Stimulated activated CD4-positive, alpha-beta T cell treated with anti-CD3 and anti-CD28 coated beads, Interleukin-15, amount 100 ng/mL, for 48 hours (primary cell): ENCODE measurements around the gene PIAS1.
"Not testable (repeated sequence)": the region's sequence is repeated elsewhere in the genome, so short reads cannot be mapped to it uniquely, and the experiment has no call there.

ENCODE experiments used
- DNase-seq, 2 donors: peaks; one replicate each; pipeline ENCODE4 v3.0.0-alpha.2; 2020; ENCODE audit warnings: low read depth in 2 of 2

PIAS1 gene

DNA sequence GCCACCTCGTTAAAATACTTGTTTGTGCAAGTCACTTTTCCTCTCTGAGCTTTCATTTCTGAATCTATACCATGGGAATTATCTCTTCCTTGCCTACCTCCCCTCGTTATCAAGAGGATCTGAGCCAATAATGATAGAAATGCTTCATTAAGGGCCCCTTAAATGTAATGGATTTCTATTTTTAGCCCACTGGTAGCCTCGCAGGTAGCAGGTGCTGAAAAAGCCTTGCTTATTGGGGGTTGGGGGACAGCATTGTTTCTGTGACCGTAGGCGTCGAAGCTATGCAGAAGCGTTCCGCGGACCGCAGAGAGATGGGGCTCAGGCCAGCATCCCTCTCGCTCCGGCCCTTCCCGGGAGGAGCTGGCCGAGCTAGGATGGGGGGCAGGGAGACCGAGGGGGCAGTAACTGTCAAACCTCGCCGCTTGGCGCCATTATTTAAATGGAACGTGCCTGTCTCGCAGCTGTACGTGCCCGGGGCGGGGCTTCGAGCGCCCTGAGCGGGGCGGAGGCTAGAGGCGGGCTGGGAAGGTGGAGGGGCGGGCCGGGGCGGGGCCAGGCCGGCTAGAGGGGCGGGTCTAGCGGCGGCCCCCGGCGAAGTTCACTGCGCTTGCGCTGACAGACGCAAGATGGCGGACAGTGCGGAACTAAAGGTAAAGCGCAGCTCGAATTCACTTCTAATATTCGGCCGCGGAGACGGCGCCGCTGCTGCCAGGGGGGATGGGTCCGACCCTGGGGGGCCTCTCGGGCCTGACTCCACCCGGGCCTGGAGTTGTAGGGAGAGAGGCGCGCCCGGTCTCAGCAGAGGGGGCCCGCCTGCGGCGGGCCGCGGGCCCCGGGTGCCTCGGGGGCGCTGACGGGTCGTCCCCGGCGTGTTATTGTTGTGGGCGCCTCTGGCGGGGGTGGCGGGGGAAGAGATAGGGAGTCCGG, at the start of gene PIAS1:
Gene PIAS1, plus strand, starts transcription at position 615 of the 927 bp plus-strand sequence. Its CDS starts 12 bp downstream, at position 627.
- DNase-seq = peak; percentile 90 to 92

DNA sequence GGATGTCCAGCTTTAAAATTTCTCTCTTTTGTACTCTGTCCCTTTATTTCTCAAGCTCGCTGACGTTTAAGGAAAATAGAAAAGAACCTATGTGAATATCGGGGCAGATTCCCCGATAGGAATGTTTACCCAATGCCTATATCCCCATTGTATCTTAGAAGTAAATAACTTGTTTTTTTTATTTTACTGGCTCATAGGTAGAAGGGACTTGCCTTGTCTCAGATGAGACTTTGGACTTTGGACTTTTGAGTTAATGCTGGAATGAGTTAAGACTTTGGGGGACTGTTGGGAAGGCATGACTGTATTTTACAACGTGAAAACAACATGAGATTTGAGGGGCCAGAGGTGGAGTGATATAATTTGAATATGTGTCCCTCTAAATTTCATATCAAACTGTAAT, 46.5 kb upstream of the PIAS1 start:
- DNase-seq = not testable (repeated sequence)

DNA sequence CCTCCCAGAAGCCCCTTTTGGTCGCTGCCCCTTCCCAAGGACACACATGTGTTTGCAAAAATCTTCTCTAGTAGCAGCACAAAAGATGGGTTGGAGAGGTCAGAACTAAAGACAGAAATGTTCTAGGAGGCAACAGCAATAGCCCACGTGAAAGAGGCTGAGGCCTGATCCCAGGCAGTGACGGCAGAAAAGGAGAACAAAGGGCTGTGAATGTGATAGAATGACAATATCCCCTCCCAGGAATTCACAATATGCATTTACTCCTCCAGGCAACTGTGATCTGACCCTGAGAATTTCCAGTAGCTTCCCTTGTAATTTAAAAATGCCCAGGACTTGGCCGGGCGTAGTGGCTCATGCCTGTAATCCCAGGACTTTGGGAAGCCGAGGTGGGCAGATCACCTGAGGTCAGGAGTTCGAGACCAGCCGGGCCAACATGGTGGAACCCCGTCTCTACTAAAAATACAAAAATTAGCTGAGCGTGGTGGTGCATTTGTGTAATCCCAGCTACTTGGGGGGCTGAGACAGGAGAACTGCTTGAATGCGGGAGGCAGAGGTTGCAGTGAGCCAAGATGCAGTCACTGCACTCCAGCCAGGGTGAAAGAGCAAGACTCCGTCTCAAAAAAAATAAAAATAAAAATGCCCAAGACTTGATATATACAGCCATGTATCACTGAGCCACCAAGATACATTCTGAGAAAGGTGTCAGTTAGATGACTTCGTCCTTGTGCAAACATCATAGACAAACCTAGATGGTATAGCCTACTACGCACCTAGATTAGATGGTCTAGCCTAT, 43.6 kb upstream of the PIAS1 start:
- DNase-seq = no peak

DNA sequence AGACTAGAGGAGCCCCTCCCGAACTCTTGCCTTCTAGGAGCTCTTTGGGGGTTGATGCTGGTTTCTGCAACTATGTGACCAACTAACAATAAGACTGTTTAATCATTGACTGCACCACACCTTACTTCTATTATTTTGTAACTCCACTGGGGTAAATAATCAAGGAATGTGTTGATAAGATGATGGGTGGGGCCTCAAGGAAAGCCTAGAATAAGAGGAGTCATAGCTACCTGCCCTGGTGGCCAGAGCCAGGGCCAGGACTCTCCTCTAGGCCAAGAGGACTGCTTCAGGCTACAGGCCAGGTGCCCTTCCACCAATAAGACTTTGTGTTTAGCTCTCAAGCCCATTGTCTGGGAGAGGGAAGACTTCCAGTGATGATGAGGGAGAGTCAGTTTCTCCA, 41.2 kb upstream of the PIAS1 start:
- DNase-seq = no peak

DNA sequence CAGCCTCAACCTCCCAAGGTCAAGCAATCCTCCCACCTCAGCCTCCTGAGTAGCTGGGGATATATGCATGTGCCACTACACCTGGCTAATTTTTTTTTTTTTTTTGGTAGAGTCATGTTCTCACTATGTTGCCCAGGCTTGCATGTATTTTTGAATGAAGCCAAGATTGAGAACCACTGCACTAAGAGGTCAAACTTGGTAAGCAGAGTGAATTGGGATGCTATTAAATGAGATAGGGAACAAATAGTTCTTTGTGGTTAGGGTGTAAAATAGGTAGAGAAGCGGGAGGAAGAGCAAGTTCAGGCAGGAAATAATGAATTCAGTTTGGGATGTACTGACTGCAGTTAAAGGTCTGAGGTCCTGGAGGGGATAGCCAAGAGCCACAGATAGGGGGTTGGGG, 39.9 kb upstream of the PIAS1 start:
- DNase-seq = no peak

DNA sequence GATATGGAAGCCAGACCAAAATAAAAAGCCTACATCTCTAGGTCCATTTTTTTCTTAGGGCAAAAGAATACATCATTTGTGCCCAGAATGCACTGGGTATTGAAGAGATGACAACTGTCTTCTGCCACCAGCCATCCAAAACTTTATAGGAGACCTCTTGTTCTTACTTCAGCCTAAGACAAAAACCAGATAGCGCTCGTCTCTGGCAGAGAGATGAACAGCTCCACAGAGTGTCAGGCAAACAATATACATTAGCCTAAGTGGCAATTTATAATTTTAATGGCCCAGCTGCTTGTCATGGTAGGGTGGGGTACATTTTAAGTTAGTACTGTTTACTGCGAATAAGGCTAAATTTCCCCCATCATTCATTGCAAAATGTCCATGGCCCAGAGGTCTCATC, 38.9 kb upstream of the PIAS1 start:
- no peak for DNase-seq

DNA sequence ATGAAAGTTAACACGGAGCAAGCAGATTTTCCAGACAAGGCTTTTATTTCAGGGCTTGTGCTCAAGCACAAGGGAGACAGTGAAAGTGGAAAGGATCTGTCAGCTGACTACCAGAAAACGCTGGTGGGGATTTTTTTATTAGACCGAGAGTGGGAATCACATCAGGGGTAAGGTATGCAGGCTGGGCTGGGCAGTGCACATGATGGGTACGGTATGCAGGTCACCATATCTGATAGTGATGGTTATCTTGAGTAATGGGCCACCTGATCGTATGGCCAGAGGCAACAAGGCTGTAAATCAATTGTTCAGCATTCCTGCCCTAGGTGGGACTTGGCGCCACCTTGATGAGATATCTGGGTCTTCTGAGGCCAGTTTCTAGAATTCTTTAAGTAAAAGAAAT, 36.9 kb upstream of the PIAS1 start:
- no peak for DNase-seq

DNA sequence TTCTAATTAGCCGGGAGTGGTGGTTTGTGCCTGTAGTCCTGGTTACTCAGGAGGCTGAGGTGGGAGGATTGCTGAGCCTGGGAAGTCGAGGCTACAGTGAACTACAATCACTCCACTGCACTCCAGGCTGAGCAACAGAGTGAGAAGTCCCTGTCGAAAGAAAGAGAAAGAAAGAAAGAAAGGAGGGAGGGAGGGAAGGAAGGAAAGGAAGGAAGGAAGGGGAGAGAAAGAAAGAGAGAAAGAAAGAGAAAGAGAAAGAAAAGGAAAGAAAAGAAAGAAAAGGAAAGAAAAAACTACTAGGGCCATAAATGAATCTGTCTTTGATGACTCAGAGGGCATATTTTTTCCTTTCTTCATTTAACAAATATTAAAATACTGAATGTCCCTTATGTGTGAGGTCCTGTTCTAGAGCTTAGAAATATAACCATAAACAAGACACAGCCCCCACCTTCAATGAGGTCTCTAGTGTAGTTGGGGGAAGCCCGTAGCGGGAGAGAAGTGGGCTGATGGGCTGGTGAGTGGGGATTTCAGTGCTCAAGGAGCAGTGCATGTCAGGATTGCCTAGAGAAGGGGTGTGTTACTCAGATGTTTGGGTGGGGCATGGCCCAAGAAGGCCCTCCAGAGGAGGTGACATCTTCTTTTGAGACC, 35.2 kb upstream of the PIAS1 start:
- DNase-seq = no peak

DNA sequence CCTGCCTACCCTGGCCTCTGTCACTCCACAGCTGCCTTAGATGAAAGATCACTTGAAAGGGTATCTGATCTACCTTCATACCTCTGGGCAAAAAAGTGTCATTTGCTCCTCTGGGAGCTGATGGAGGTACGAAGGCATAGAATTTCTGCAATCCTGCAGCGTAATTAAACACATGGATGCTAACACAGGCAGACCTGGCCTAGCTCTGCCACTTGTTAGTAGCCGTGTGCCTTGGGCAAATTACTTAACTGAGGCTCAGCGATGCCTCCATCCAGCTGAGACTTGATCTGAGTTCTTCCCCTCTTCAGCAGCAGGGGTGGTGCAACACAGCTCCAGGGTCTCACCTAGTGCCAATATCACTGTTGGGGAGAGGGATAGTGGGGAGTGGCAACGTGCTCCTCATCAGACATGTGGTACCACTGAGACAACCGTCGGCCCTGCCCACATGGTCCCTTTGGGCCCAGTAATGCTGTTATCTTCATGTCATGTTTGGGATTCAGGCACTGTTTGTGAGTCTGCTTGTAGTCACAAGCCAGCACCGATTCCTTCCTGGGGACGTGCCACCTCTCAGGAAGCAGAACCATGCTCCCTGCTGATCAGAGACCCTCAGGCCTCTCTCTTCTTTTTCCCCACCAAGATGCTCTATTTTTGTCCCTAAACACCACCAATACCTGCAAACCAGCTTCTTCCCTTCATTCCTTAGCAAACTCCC, 34.1 kb upstream of the PIAS1 start:
- no peak for DNase-seq

DNA sequence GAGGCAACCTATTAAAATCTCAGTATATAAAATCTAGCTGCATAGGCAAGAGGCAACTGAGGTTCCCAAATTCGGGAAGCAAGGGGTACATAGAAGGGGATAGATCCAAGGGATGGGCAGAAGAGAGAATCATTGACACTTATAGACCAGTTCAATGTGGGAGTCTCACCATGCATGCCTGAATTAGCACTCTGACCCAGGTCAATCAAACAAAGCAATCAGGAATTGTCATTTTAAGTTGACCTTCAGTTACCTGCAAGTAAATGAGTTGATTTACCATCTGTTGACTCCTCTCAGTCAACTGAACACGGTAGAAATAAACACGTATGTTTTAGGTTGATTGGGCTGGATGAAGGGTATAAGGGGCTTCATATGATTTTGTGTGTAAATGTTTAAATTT, 33.4 kb upstream of the PIAS1 start:
- no peak for DNase-seq

DNA sequence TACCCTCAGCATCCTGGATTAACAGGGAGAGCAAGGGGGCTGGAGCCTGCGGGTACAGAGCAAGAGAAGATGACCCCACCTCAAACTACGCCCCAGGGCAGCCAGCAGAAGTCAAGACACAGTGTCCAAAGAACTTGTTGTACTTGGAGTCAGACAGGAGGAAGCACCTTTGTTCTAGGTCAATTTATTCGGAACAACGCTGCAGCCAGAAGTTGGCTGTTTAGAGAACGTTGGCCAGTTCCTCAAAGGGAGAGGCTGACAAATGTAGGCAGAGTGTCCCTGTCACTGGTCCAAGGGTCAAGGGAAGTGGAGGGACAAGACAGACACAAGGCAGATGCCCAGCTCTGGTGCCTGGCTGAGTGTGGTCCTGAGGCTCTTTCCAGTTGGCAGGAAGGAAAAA, 32.1 kb upstream of the PIAS1 start:
- no peak for DNase-seq

DNA sequence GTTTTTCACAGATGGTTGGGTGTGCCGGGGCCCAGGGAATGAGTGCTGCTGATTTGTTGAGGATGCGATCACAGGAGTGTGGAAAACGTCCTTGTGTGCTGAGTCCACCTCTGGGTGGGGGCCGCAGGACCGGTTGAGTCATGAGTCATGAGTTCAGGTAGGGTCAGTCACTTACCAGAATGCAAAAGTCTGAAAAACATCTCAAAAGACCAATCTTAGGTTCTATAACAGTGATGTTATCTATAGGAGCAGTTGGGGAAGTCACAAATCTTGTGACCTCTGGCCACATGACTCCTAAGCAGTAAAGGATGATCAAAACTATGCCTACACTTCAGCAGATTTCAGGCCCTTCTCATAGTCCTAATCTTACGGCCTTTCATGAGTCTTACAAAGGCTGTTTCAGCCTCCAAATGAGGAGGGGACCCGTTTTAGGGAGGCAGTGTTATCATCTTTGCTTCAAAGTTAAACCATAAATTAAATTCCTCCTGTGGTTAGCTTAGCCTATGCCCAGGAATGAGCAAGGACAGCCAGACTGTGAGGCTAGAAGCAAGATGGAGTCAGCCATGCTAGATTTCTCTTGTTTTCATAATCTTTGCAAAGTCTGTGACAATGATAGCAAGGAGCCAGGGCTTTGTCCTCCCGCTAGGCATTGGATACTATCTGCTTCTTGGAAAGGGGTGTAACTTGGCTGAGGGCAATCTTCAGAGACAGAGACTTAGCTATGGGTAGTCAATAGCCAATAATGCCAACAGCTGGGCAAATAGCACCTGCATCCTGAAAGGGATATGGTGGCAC, 30.6 kb upstream of the PIAS1 start:
- DNase-seq = no peak

DNA sequence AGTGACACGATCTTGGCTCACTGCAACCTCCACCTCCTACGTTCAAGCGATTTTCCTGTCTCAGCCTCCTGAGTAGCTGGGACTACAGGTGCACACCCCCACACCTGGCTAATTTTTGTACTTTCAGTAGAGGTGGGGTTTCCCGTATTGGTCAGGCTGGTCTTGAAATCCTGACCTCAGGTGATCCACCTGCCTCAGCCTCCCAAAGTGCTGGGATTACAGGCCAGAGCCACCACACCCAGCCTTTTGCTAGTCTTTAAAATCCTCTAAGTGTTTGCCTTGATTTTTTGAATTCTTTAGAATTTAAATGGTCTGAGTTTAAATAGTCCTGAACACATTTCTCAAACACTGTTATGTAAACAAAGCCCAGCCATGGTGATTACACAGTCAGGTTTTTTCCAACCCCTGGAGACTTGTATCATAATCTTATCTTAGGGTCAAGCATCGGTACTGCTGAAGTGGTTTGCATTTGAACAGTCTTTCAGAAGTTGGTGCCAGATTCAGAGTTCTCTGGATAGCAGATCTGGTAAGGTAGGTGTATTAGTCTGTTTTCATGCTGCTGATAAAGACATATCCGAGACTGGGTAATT, 28.2 kb upstream of the PIAS1 start:
- DNase-seq = no peak

DNA sequence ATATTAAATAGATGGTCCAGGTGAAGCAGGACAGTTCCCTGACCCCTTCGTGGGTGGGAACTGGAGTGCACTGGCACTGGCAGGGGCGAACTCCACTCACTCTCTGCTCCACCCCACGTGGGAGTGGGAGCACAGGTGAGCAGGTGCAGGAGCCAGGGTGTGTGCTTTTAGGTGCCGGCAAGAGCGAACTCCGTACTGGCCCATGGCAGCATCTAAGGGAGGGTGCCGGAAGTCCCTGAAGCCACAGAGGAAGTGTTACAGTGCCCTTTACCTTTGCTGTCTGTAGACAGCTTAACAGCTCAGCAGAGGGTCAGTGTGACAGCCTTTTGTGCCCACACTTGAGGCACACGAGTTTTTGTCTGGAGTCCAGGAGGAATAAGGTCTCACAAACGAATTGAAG, 26.7 kb upstream of the PIAS1 start:
- no peak for DNase-seq

DNA sequence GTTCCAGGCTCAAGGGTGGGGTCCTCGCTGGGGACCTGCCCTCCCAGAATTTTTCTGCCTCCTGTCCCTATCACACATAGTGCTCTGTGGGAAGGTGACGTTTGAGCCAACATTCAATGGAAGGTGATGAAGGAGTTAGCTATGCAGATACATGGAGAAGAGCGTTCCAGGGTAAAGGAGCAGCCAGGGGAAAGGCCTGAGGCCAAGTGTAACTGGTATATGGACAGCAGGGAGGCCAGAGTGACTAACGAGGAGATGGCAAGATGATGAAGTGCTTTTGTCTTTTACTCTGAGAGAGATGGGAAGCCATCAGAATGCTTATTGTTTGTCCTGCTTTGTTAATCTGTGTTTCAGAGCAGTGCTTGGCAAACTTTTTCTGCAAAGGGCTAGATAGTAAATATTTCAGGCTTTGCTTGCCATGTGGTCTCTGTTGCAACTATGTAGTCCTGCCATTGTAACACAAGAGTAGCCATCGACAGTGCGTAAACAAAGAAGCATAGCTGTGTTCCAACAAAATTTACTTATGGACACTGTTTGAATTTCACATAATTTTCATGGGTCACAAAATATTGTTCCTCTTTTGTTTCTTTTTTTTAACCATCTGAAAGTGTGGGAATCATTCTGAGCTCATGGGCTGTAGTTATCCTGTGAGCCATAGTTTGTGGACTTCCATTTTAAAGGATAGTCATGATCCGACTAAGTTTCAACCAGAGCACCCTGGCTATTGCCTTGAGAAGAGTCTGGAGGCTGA, 25.8 kb upstream of the PIAS1 start:
- no peak for DNase-seq

DNA sequence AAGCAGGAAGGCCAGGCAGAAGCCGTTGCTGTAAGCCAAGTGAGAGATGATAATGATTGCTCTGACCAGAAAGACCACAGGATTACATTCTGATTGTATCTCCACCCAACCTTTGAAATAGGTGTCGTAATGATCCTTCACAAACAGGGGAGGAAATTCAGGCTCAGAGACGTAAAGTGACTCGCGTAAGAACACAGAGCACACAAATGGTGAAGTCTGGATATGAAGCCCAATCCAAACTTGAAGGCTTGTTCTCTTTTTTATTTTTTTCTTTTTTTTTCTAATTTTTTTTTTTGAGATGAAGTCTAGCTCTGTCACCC, 25.3 kb upstream of the PIAS1 start:
- DNase-seq = no peak

DNA sequence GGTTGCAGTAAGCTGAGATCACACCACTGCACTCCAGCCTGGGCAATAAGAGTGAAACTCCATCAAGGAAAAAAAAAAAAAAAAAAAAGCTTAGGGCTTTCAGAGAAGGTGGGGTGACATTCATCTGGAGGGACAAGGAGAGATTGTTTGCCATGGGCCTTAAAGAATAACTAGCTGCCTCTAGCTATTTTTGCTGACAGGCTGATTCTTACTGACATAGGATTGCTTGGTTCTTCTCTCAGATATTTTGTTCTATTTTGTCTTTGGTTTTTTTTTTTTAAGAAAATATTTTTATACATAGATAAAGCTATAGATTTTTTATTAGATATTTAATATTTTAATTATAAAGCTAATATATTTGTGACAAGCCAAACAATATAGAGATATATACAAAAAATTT, 24.2 kb upstream of the PIAS1 start:
- no peak for DNase-seq

DNA sequence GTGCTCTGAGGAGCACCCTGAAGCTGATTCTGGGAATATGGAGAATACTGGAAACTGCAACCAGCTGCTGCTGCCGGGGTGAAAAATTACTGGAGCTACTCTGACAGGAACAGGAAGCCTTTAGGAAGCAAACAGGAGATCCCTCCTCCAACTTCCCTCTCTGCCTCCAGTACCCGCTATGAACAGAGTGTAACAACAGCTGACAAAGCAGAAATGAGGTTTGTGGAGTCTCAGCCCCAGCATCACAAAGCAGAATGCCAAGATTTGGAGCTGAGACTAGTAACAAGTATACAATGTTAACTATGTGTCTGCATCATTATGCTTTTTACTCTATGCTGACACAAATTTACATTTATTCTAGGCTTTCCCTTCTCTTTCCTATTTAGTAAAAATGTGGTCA, 22.7 kb upstream of the PIAS1 start:
- no peak for DNase-seq

DNA sequence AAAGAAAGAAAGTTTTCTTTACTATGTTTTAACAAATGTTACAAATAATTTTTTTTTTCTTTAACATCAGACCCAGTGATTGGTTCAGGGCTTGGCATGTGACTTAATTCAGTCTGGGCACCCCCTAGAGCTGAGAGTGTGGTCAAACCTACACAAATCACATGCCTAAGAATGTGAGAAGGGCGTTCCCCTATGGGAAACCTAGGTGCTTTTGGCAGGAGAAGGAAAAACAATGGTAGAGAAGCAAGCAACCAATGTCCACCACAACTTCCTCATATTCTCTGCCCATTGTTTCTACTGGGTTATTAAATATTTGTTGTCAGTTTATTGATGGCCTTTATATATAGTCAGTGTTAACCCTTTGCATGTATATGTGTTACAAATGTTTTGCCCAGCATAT, 21.4 kb upstream of the PIAS1 start:
- no peak for DNase-seq

DNA sequence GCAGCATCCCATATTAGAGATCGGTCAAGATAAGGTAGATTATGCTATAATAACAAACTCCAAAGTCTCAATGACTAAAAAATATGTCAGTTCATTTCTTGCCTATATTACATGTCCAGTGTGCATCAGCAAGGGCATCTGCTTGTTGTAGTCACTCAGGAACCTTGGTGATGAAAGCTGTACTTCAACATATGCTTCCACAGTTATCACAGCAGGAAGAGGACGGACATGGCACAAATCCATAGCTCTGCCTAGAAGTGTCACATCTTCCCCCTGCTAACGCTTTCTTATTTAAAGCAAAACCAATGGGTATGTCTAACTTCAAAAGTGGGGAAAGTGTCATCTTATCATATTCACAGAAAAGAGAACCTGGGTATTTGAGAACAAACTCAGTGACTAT, 20.0 kb upstream of the PIAS1 start:
- no peak for DNase-seq
